Measurements from ENCODE around the gene LIN54.
"Not testable (repeated sequence)": the region's sequence is repeated elsewhere in the genome, so short reads cannot be mapped to it uniquely, and the experiment has no call there.

LIN54 gene

DNA sequence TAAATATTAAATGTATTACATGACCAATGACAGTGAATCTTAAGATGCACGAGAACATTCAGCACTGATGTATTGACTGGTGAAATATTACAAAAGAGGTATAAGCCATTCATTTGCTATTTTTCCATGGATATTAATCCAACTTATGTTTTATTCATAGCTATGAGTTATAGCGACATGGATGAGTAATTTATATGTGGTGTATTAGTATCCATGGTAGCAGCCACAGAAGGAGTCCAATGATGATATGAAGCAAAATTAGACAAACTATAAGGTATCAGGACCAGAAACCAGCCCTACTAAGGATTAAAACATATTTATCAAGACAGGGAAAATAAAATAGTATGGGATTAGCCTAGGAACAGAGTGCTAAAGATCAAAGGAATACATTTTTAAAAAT, 59.4 kb downstream of the LIN54 start:
- no peak for FAIRE-seq

DNA sequence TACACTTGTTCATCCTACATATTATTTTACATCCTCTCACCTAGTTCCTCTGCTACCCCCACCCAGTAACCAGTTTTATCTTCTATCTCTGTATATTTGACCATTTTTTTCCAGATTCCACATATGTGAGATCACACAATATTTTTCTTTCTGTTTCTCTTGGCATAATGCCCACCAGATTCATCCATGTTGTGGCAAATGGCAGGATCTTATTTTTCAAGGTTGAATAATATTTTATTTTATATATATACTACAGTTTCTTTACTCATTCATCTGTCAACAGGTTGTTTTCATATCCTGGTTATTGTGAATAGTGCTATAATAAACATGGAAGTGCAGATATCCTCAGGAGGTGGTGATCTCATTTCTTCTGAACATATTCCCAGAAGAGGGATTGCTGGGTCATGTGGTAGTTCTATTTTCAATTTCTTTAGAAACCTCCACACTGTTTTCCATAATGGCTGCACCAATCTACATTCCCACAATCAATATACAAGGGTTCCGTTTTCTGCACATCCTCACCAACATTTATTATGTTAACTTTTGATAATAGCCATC, 61.9 kb downstream of the LIN54 start:
- DNase-seq (ENCODE audit: low spot score) (peak; percentile 5), FAIRE-seq (no peak)

More for the DNA sequence above, 59.4 kb downstream of the LIN54 start:
- DNase-seq (ENCODE audit: low spot score): no peak

DNA sequence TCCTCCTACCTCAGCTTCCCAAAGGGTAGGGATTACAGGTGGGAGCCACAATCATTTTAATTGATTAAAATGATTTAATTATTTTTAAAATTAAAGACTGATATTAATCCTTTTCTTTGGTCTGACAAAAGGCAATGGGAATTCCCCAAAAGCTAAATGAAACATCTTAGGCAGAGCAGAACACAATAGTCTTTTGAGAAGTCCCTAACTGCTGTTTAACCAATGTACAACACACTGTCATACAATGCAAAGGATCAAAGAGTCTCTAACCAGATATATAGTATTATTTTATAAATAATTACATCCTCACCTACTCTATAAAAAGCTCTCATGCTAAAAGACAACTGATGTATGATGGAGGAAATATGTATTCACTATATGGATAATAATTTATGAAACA, 63.1 kb downstream of the LIN54 start:
- no peak for FAIRE-seq
- no peak for DNase-seq (ENCODE audit: low spot score)

DNA sequence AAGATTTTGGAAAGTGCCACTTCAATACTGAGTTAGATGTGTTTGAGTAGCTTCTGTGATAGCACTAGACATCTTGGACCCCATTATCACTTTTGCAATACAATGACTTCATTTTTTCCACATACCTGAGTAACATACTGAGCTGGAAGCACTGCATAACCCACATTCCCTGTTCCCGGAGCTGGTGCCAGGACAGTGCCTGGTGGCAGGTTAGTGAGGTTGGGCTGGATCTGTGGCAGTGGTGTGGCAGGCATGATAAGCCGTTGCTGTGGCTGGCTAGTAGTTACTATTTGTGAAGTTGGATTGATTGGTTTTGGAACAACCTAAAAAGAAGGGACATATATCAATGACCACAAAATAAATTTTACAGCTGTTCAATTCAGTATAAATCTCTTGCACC, 71.2 kb downstream of the LIN54 start:
- FAIRE-seq: no peak
- no peak for DNase-seq (ENCODE audit: low spot score)

DNA sequence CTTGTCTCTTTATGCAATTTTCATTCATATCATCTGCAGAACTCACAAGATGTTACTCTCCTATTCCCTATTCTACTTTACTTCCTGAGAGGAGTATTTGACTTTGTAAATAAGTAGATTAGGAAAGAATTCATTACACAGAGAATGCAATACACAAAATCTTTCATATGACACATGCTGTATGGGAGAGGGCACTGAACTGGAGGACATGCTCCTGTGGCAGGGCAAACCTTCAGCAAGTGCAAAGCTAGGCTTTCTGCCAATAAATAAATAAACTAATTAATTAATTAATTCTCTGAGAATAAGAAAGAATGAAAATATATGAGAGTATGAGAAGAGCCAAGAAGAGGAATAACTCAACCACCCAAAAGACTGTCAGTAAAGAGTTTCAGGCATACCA, 76.2 kb downstream of the LIN54 start:
- DNase-seq (ENCODE audit: low spot score) (no peak), FAIRE-seq (no peak)

DNA sequence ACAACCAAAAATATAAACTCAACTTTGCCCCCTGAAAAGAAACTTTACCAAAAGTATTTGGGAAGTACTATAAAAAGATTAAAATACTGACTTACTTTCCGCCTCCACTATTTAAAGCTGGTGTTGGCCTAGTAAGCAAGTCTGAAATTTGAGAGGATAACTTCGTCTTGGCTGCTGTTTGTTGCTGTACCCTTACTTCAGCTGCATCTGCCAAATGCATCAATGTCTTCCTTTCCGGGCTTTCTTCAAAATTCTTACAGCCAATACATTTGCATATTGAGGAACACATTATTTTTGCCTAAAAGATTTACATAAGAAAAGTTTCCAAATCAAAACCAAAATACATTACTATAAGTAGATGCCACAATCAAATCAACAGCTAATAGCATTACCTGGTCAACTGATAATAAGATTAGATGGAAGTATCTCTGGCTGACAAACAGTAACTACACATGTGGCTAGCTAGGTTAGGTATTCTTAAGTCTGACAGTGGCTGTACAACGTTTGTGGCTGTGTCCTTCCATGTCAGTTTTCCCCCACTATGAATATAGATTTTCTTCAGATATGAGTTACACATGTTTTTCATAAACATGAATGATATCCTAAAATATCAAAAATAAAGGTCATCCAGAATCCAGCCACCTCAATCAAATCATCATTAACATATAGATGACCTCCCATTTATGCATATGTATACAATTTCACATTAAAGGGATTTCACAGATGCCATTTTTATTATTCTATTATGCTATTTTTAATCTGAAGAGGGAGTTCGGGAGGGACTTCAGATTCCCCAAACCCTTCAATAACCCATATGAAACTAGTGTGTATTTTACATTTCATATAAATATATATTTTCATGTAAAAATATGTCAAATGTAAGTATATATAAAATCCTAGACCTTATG, 79.5 kb downstream of the LIN54 start:
- FAIRE-seq (no peak), DNase-seq (ENCODE audit: low spot score) (no peak)

DNA sequence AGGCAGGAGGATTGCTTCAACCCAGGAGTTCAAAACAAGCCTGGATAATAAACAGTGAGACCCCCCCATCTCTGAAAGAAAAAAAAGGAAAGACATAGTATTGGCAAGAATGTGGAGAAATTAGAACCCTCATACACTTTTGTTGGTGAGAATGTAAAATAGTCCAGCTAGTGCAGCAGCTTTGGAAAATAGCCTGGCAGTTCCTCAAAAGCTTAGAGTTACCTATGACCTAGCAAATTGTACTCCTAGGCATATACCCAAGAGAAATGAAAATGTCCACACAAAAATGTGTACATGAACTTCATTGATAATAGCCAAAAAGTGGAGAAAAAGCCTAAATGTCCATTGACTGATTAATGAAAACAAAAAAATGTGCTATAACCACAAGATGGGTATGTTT, 88.8 kb downstream of the LIN54 start:
- FAIRE-seq: no peak
- no peak for DNase-seq (ENCODE audit: low spot score)

DNA sequence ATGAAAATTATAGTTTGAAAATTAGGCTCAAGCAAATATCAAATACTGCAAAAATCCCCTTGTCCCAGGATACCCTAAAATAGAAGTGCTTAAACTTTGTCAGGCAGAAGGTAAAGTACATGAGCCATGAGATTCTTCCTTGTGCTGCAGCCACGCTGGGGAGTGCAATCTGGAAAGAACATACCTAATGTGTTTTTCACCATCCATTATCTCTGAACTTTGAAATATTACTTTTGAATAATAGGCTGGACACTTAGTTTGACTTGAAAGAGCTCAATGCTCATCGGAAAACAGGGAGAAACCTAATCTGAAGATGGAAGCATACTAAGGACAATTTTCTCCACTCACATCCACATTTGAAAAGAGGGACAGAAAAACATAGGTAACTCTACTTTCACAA, 91.2 kb downstream of the LIN54 start:
- no peak for DNase-seq (ENCODE audit: low spot score)
- FAIRE-seq: no peak

DNA sequence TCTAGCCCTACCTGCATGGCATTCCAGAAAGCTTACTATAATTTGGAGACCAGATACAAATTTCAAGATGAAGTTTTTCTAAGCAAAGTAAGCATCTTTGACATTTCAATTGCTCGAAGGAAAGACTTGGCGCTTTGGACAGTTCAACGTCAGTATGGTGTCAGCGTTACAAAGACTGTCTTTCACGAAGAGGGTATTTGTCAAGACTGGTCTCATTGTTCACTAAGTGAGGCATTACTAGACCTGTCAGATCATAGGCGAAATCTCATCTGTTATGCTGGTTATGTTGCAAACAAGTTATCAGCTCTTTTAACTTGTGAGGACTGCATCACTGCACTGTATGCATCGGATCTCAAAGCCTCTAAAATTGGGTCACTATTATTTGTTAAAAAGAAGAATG, 92.5 kb downstream of the LIN54 start:
- DNase-seq (ENCODE audit: low spot score): no peak
- no peak for FAIRE-seq

DNA sequence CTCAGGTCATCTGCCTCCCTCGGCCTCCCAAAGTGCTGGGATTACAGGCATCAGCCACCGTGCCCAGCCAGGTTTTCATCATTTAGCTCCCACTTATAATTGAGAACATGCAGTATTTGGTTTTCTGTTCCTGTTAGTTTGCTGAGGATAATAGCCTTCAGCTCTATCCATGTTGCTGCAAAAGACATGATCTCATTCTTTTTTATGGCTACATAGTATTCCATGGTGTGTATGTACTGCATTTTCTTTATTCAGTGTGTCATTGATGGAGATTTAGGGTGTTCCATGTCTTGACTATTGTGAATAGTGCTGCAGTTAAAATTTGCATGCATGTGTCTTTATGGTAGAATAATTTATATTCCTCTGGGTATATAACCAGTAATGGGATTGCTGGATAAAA, 96.7 kb downstream of the LIN54 start:
- not testable (repeated sequence) for DNase-seq (ENCODE audit: low spot score); FAIRE-seq

DNA sequence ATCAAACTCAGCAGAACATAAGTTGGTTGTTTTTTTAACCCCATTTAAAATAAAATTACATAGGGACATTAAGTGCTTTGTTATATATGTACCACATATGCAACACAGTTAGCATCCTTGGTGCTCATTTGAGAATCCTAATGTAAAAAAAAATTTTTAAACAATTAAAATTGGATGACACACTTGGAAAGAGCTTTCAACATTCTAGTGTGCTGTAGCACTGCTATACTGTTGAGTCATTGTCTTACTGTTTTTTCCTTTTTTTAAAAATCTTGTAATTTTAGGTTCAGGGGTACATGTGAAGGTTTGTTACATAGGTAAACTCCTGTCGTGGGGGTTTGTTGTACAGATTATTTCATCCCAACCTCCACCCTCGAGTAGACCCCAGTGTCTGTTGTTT, 97.3 kb downstream of the LIN54 start:
- FAIRE-seq (no peak), DNase-seq (ENCODE audit: low spot score) (no peak)

DNA sequence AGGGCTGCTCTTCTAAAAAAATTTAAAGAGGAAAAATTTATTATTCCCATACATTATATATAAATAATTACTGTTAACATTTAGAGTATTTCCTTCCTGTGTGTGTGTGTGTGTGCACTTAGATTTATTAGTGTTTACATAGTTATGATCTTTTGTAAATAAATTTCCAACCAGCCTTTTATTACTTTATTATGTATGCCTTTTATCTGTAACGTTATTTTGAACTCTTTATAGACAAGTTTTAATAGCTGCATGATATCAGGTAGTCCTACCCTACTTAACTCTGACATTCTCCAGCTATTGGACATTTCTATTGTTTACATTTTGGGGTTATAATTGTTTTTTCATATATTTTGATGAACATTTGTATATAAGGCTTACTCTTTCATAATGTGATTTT, 101.3 kb downstream of the LIN54 start:
- no peak for FAIRE-seq
- no peak for DNase-seq (ENCODE audit: low spot score)

DNA sequence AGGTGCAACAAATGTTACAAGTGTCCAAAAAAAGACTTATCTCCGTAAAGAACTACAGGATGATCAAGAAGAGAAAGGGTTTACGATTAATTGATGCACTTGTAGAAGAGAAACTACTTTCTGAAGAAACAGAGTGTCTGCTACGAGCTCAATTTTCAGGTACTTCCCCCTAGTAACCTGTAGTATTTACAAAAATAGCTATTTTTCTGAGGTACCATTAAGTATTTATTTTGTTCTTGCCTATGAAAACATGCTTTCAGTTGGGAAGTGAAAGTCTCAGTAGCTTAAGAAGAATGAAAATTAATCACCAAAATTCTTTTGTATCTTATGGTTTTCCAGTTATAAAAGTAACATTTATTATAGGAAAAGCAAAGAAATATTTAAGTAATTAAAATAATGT, 104.2 kb downstream of the LIN54 start:
- FAIRE-seq: no peak

DNA sequence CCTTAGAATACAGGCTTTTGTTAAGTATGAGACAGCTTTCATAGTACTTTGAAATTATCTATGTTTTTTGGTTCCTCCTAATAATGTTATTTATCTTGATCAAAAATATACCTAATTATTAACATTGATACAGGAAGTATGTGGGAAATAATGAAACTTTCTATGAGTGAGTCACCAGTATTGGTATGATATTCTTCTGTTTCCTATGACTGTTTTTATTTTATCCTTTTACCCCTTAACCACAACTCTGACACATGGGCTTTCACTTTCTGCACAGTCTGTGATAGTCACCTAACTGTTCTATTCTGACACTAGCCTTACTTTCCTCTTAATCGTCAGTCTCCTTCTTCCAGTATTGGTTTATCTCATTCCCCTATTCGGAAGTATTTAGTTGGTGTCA, 105.4 kb downstream of the LIN54 start:
- FAIRE-seq (peak; percentile 87), DNase-seq (ENCODE audit: low spot score) (peak; percentile 71)

More for the DNA sequence above, 104.2 kb downstream of the LIN54 start:
- no peak for DNase-seq (ENCODE audit: low spot score)

DNA sequence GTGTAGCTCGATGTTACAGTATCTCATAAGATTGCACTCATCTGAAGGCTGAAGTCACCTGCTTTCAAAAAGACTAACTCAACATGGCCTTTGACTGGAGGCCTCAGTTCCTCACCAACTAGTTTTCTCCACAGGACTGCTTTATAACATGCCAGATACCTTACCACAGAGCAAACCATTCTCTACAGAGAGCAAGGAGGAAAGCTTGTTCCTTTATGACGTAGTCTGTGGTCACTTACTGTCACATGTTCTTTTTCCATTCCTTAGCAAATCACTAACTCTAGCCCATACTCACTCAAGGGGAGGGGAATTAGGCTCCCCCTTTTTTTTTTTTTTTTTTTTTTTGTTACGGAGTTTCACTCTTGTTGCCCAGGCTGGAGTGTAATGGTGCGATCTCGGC, 106.9 kb downstream of the LIN54 start:
- DNase-seq (ENCODE audit: low spot score) (no peak), FAIRE-seq (no peak)

DNA sequence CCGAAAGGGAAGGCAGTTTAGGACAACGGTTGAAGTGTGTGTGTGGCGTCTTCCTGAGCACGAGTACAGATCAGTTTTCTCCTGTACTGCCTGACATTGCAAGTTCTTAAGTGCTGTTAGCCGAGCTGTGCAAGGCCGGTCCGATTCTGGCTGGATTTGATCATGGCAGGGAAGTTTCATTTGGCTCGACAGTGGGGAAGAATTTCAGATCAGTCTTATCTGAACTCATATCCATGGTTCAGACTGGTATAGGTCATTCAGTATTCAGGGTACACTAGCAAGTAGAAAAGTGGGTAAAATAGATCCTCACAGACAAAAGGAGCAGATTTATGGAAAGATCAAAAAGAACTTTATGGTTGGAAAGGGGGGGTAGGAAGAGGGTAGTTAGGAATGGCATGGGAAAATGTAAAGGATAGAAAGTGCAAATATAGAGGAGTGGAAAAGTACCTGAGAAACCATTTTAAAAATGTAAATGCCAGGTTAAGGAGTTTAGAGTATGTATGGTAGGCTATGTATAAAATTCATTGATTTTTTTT, 109.4 kb downstream of the LIN54 start:
- FAIRE-seq (no peak), DNase-seq (ENCODE audit: low spot score) (no peak)

DNA sequence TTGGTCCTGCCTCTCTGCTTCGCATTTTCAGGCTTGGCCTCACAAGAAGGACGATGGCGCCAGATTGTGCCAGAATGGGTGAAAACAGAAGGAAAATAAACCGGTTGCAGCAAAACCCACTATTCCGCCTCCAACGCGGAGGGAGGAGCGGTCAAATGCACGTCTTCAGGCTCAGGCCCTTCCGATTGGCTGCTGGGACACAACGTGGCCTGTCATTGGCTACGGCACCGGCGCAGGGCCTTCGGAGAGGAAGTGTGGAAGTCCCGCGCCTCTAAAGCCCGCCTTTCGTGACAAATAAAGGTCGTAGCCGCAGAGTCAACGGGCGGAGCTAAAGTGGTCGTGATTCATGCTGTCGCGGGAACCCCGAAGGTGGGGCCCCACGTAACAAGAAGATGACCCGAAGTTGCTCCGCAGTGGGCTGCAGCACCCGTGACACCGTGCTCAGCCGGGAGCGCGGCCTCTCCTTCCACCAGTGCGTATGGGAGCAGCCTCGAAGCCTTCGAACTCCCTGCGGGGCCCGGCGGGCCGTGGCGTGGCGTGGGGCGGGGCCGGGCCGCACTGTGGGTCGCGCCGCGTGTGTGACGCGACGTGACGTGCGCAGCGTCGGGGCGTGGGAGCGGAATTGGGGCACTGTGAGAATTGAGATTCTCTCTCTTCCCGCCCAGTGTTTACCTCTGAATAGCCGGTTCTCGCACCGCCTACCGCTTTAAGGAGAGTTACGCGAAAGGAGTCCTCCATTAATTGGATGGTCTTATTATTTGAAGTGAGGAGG, 110.0 kb downstream of the LIN54 start, which contains the start of gene THAP9:
THAP9 (plus strand) TSS at position 325 of the 772 bp plus-strand sequence; CDS start at position 393, 68 bp downstream.
- FAIRE-seq: peak; percentile 89
- DNase-seq (ENCODE audit: low spot score): peak; percentile 97

DNA sequence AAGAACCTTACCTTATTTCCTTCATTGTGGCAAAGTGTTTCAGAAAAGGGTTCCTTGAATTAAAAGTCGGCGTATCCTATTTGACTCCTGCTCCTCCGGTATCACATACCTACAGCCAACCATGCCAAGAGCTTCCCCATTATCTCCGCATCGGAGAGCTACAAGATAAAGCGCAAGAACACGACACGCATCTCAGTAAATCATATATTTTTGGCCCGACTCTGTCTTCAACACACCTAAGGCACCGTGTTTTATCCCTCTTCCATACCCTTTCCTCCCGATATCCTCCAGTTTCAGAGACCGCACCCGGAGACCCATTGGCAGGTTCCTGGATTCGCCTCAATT, 110.6 kb downstream of the LIN54 start:
- DNase-seq (ENCODE audit: low spot score): no peak

DNA sequence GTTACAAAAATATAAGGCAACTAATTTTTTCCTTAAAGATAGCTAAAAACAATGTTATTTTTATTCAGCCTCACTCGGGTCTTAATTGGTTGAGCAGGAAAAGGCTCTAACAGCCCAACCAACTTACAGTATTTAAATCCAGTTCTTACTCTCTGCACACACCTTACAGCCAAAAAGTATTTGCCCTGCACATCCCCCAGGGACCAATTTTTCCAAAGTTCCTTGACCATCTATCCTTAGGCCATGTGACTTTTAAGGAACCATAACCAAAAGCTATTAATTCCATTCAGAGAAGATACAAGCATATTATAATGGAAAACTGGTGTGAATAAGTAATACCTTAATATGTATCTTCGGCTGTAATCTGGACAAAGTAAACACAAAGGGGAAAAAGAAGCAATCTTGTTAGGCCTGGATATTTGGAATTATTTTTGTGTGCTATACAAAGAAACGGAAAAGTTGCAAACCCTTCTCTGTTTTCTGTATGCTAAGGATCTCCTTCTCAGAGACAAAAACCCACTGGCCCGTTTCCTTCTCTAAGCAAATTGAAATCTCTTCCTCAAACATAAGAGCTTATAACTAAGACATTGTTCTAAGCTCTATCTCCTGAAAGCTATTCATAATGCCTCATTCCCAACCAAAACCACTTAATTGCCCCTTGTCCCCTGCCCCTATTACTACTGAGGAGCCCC, 111.1 kb downstream of the LIN54 start:
- no peak for FAIRE-seq
- no peak for DNase-seq (ENCODE audit: low spot score)

More for the DNA sequence above, 110.6 kb downstream of the LIN54 start:
- no peak for FAIRE-seq

DNA sequence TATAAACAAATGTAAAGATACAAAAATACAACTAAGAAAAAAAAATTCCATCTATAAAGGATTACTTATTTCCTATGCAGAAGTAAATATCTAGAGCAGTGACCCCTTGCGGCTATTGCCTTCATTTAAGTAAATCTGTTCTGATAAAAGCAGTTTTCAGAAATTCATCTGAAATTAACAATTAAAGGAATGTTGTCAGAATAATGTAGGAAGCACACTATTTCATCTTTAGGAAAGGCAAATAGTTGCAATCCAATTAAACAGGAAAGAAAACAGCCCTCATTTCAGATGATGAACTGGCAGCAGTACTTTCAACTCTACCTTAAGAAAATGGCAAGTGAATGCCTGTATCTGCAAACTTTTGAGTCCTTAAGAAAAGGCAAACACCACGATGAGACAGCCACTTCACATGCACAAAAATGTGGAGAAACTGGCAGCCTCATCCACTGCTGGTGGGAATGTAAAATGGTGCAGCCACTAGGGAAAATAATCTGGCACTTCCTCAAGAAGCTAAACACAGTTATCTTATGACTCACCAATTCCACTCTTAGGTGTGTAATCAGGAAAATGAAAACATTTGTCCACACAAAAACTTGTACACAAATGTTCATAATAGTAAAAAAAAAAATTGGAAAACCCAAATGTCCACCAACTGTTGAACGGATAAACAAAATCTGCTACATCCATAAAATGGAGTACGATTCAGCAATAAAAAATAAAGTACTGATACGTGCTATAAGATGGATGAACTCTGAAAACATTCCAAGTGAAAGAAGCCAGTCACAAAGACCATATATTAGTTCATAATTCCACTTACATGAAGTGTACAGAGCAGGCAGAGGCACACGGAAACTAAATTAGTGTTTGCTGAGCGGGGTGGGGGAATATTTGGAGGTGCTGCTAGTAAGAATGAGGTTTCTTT, 112.0 kb downstream of the LIN54 start:
- FAIRE-seq: peak; percentile 70
- DNase-seq (ENCODE audit: low spot score): peak; percentile 40
